Regular cardiac myocyte (primary cell): ENCODE data around the gene SERPINA6. TPM values are rescaled to one million over a fixed set of nuclear protein-coding genes. Genes with fewer than 3 reads are reported as not detected.

Source experiments
- total RNA-seq: library from RNA; depleted of rRNA; stranded (reverse); fragments of >200 nt; gene quantifications from 2 replicates; pipeline ENCODE4 v1.2.3, GENCODE V29; 2014

Gene SERPINA6, protein sequence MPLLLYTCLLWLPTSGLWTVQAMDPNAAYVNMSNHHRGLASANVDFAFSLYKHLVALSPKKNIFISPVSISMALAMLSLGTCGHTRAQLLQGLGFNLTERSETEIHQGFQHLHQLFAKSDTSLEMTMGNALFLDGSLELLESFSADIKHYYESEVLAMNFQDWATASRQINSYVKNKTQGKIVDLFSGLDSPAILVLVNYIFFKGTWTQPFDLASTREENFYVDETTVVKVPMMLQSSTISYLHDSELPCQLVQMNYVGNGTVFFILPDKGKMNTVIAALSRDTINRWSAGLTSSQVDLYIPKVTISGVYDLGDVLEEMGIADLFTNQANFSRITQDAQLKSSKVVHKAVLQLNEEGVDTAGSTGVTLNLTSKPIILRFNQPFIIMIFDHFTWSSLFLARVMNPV
- total RNA-seq = not detected in 2 replicates

DNA sequence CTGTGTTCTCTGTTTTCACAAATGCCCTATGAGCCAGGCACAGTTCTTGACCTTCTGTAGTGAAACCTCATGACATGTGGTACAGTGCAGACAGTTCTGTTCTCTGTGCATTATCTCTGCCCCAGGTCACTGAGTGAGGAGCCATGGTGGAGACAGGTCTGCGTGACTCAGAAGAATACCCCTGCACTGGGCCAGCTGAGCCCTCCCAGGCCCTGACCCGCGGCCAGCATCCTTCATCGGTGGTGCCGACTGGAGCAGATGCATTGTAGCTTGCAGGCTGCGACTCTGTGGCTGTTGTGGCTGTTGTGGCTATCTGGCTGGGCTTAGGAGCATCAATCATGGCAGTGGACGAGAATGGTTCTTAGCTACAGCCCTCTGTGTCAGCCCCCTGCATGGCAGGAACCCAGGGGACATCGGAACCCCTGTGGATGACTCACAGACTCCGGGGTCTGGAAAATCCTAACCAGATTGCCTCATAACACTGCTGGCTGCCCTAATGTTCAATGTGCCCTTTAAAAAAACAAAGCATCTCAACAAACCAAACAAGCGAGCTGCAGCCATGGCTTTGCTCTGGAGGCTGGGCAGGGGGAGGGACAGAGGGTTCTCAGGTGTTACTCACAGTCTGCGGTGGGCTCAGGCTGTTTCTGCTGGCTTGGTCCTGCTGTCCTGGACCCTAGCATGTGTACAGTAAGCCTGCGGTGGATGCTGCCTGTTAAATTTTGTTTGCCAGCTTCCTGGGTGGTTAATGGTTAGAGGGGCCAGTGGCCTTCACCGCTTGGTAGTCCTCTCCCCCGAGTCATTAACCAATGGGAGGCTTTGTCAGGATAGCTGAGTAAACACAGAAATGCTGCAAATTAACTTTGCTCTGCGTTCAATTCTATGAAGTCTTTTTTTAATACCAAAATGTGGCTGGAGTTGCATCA, at the start of gene SERPINA6:
Gene SERPINA6, minus strand, starts transcription at position 689 of the 923 bp plus-strand sequence. CDS start 8,688 bp downstream, outside the sequence.

DNA sequence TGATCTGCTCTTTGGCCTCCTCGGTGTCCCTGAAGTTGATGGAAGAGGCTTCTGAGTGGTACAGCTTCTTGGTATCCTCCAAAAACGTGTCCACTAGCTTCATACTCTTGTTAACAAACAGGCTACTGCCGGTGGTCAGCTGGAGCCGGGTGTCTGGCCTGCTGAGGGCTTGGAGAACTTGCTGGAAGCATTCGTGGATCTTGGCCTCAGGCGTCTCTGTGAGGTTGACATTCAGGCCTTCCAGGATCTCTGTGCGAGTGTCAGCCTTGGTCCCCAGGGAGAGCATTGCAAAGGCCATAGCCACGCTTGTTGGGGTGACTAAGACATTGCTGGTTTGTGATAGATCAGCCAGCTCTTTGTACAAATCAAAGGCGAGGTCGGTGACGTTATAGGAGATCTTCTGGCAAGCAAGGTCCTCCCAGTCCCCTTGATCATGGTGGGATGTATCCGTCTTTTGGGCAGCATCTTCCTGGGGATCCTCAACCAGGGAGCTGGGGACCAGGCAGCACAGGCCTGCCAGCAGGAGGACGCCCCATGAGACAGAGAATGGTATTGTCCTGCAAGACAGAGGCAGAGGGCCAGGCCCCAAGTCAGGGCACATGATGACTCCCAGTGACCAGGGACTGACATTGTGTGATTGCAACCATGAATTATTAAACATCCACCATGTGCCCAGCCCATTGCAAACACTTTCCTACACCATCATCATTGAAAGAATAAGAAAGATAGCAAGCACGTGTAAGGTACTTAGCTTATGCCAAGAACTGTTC, 43.2 kb upstream of the SERPINA6 start, which contains the start of gene SERPINA2:
Gene SERPINA2, minus strand, starts transcription at position 553 of the 770 bp plus-strand sequence.

DNA sequence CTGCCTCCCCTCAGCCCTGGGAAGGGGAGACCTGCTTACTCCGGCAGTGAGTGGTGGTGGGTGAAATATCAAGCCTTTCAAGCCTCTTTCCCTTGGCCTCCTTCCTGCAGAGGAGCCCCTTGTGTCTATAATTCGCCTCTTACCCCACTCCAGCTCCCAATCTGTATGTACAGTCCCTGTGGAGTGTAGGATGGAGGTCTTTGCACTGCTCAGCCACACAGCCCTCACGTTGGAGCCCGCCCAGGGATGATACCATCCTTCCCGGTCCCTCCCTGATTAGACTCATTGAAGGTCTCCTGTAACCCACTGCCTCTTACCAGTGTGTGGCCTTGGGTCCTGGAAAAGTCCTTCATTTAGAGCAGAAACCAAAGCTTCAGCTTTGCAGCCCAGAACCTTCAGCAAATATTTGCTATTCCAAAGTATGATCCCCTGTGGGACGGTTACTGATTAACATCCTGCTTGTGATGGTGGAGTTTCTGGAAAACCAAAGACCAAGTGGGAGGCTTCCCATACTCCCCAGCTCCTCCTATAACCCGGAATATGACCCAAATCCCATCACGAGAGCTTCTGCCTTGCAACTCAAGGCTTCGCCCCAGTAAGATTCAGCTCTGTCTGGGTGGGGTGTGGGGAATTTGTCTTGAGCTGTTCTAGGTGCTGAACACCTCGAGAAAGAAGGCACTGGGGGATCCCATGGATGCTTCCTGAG, 30.1 kb downstream of the SERPINA6 start, which contains the start of gene SERPINA10:
Gene SERPINA10, minus strand, starts transcription at position 397 of the 706 bp plus-strand sequence. CDS start 2,675 bp downstream, outside the sequence.

Other genes with a start within 250 kb of the SERPINA6 start
- 163 and 174 TPM in 2 replicates for gene DDX24, start 242.1 kb downstream of the SERPINA6 start, total RNA-seq
- gene IFI27L1, start 242.0 kb downstream of the SERPINA6 start, total RNA-seq = 21.7 and 24.7 TPM in 2 replicates
- 55.8 and 125 TPM in 2 replicates for gene IFI27, start 212.6 kb downstream of the SERPINA6 start, total RNA-seq
- 91.6 and 110 TPM in 2 replicates for gene IFI27L2, start 193.7 kb downstream of the SERPINA6 start, total RNA-seq
- gene PPP4R4, start 149.0 kb downstream of the SERPINA6 start, total RNA-seq = 2.5 and 3.1 TPM in 2 replicates
- under 0.01 TPM in 1 of 2 replicates, not detected in the other for gene SERPINA10, start 30.1 kb downstream of the SERPINA6 start, total RNA-seq
- gene SERPINA2, start 43.4 kb upstream of the SERPINA6 start, total RNA-seq = not detected in 2 replicates
- gene SERPINA1, start 65.3 kb upstream of the SERPINA6 start, total RNA-seq = under 0.01 and 0.19 TPM in 2 replicates
- not detected in 2 replicates for gene SERPINA11, start 129.5 kb upstream of the SERPINA6 start, total RNA-seq
- 0.28 and 0.96 TPM in 2 replicates for gene SERPINA9, start 152.9 kb upstream of the SERPINA6 start, total RNA-seq
- not detected in 2 replicates for gene SERPINA12, start 186.1 kb upstream of the SERPINA6 start, total RNA-seq
- gene SERPINA4, start 238.1 kb upstream of the SERPINA6 start, total RNA-seq = not detected in 2 replicates